Activated naive CD4-positive, alpha-beta T cell treated with Interleukin-2 at 50 U/mL for 16 hours (primary cell): ENCODE results near the gene NCEH1.

ENCODE experiments used
- DNase-seq: peaks from one replicate; pipeline ENCODE4 v3.0.0-alpha.2; 2020

The NCEH1 gene

GRCh38 chr3:172643506-172644179 lies 67.2 kb downstream of the NCEH1 start:
- DNase-seq, result no peak

DNA sequence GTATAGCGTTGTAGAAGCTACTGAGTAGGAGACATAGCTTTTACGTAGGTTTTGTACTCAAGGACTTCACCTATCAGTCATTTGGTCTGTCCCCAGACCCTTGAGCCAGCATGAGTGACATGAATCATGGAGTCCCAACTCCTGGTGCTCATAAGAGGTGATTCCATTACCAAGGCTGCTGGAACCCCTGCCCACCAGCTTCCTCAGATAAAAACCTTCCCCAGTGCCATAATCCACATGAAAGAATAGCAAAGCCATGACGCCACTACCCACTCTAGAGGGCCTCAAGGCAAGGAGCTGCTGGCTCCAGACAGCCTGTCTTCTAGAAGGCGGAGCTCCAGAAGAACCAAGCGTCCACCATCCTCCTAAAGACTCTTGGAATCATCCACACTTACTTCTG lies 69.6 kb downstream of the NCEH1 start:
- no peak for DNase-seq

- no peak for DNase-seq
These were observed 70.1 kb downstream of the NCEH1 start for GRCh38 chr3:172640751-172641150.

GRCh38 chr3:172635588-172635987 lies 75.3 kb downstream of the NCEH1 start:
- DNase-seq, result no peak

GRCh38 chr3:172634948-172635347 lies 75.9 kb downstream of the NCEH1 start:
- DNase-seq, result no peak

DNA sequence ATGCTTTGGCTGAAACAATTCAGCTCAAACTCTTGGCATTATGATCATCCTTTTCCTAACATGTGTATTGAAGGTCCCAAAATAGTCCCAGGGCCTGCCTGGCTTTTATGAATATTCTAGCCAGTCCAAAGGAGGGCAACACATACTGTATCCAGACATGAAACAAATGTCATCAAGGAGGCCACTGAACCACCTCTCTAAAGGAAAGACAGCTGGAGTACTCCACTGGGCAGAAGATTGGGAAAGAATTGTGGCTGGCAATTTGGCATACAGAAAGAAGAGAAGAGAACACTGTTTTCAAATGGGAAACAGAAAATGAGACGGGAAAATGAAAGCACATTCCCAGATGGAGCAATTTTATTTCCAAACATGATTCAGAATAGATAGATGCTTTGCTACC lies 80.6 kb downstream of the NCEH1 start:
- no peak for DNase-seq

GRCh38 chr3:172629470-172629869 lies 81.4 kb downstream of the NCEH1 start:
- no peak for DNase-seq

DNA sequence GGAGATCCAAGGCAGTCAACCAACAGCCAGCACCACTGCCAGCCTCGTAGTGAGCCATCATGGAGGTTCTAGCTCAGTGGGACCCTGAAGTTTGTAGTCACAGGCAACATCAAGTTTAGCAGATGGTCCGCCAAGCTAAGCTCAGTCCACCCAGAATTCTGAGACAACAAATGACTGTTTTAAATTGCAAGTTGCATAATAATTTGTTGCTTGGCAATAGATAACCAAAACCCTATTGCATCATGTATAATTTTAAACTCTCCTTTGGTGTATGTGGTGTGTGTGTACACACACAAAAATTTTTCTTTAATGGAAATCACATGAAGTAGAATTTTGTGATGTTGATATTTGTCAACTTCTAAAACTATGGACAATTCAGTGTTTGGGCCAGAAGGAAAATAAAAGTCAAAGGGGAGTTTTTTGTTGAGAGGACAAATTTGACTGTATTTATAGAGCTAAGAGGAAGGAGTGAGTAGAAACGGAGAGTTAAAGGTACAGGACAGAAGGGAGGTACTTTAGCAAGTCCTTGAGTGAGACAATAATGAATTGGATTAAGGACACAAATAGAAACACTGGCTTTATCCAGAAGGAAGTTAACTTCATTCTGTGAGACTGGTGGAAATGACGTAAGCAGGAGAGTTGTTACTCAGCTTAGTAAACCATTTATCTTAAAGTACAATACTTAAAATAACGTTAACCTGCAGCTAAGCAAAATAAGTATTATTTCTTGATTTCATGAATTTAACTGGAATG lies 83.6 kb downstream of the NCEH1 start:
- no peak for DNase-seq

- DNase-seq, result no peak
These were observed 84.7 kb downstream of the NCEH1 start for GRCh38 chr3:172626021-172626640.

GRCh38 chr3:172625404-172625803 lies 85.5 kb downstream of the NCEH1 start:
- DNase-seq, result no peak

GRCh38 chr3:172624999-172625398 lies 85.9 kb downstream of the NCEH1 start:
- no peak for DNase-seq

- DNase-seq, result peak; percentile 27
These were observed 87.8 kb downstream of the NCEH1 start for GRCh38 chr3:172622916-172623700.

DNA sequence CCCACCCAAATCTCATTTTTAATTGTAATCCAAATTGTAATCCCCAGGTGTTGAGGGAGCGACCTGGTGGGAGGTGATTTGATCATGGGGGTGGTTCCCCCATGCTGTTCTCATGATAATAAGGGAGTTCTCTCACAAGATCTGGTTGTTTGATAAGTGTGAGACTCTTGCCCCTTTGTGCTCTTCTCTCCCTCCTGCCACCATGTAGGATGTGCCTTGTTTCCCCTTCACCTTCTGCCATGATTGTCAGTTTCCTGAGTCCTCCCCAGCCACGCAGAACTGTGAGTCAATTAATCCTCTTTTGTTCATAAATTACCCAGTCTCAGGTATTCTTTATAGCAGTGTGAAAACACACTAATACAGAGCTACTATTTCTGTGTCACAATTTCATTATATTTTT lies 88.7 kb downstream of the NCEH1 start:
- DNase-seq, result no peak

DNA sequence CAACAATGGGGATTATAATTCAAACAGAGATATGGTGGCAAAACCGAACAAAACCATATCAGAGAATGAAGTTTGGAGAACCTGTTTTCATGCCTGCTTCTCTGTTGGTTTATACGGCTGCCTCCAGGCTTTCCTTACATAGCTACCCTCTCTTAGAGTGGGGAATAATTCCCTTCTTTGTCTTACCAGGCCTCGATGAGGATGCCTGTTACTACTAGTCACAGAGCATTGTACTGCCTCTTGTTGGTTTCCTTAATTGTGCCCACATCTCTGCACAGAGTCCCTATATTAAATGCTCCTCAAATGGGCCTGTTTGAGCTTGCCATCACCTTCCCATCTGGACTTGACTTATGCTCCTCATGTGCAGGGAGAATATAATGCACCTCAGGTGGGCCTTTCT lies 92.9 kb downstream of the NCEH1 start:
- DNase-seq, result no peak

DNA sequence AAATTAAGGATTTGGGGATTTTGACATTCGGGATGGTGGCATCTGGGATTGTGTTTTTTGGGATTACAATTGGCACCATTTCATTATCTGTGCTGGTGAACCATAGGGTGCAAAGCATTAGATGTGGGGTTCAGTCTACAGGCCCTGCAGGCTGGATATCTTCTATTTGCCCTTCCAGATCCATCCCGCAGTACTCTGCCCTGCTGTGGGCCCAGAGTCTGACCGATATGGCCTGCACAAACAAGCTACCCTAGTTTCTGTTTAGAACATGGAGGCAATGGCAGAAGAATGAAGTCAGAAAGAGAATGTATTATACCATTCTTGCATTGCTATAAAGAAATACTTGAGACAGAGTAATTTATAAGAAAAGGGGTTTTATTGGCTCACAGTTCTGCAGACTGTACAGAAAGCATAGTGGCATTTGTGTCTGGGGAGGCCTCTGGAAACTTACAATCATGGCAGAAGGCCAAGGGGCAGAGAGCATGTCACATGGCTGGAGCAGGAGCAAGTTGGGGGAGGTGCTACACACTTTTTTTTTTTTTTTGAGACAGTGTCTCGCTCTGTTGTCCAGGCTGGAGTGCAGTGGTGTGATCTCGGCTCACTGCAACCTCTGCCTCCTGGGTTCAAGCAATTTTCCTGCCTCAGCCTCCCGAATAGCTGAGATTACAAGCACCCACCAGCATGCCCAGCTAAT lies 93.7 kb downstream of the NCEH1 start:
- DNase-seq, result no peak

DNA sequence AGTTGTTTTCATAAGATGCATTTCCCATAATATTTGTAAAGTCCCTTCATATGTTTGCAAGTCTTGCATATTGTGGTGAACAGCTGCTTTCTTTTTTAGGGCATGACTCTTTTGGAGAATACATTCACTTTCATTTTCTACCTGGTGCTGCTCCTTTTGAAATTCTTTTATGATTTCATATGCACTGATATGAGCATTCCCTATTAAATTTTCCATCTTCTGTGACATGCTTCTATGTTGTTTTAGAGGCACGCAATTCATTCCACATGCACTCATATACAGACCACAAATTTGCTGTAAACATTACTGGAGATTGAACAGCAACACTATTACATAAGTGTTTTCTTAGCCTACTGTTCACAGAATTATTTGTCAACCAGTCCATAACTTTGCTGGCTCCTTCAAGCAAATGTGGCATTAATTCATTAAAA lies 94.8 kb downstream of the NCEH1 start:
- DNase-seq, result no peak

- no peak for DNase-seq
These were observed 95.6 kb downstream of the NCEH1 start for GRCh38 chr3:172615296-172615695.

- no peak for DNase-seq
These were observed 96.3 kb downstream of the NCEH1 start for GRCh38 chr3:172614340-172615274.

DNA sequence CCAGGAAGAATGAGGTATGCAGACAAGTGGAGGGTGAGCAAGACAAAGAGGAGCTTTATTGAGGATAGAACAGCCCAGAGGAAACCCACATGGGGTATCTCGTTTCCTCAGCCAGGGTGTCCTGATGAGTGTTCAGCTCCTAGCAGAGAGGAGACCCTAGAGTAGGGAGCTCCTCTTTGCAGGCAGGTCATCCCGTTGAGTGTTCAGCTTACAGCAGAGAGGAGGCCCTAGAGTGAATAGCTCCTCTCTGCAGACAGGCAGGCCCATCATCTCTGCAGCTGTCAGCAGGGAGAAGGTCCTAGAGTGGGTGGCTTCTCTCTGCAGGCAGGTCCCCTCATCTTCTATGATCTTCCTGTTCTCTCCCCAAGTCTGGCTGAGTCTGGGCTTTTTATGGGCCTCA lies 97.0 kb downstream of the NCEH1 start:
- DNase-seq, result no peak

GRCh38 chr3:172612871-172613678 lies 97.8 kb downstream of the NCEH1 start:
- DNase-seq, result no peak

- no peak for DNase-seq
These were observed 101.1 kb downstream of the NCEH1 start for GRCh38 chr3:172609750-172610149.
